ENCODE data around the gene SLPI.

DNA sequence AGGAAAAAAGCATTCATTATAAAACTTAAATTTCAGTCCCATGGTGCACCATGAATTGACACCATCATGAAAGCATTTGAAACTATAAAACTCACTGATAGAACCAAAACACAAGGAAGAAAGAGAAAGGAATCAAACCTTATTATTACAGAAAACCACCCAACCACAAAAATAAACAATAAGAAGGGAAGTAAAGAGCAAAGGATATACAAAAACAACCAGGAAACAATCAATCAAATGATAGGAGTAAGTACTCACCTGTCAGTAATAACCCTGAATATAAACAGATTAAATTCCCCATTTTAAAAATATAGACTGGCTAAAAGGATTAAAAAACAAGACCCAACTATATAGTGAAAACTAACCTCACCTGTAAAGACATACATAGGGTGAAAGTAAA, 5.8 kb downstream of the SLPI start:
- TF ChIP-seq, protein P1, sequence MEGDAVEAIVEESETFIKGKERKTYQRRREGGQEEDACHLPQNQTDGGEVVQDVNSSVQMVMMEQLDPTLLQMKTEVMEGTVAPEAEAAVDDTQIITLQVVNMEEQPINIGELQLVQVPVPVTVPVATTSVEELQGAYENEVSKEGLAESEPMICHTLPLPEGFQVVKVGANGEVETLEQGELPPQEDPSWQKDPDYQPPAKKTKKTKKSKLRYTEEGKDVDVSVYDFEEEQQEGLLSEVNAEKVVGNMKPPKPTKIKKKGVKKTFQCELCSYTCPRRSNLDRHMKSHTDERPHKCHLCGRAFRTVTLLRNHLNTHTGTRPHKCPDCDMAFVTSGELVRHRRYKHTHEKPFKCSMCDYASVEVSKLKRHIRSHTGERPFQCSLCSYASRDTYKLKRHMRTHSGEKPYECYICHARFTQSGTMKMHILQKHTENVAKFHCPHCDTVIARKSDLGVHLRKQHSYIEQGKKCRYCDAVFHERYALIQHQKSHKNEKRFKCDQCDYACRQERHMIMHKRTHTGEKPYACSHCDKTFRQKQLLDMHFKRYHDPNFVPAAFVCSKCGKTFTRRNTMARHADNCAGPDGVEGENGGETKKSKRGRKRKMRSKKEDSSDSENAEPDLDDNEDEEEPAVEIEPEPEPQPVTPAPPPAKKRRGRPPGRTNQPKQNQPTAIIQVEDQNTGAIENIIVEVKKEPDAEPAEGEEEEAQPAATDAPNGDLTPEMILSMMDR (conservative IDR thresholded peaks at IDR 0.05; ENCODE audit: low read depth, low read length), result no peak
- TF ChIP-seq EZH2 (IDR thresholded peaks at IDR 0.05; ENCODE audit: low read length, unreplicated experiment) (no peak), EZH2phosphoT487 (IDR thresholded peaks at IDR 0.05; ENCODE audit: borderline replicate concordance, low read length) (no peak)
